K562 (cell line): ENCODE data around the gene CD248. TPM values are rescaled to one million over a fixed set of nuclear protein-coding genes. Genes with fewer than 3 reads are reported as not detected.

Experiments
- ESRRB ChIP-seq: fragments of 250-450 bp; sonication (Bioruptor Pico); IDR thresholded peaks from 2 replicates; pipeline ENCODE4 v1.5.0; 2020; ENCODE audit warnings: mild to moderate bottlenecking, moderate library complexity, borderline replicate concordance
- HMG20A ChIP-seq: fragments of 450-650 bp; formaldehyde crosslinking; conservative IDR thresholded peaks from 2 replicates; pipeline ENCODE4 v1.4.0; 2020; ENCODE audit warnings: mild to moderate bottlenecking, mixed read lengths
- LCOR ChIP-seq: sonication (generic); formaldehyde crosslinking; IDR thresholded peaks from 2 replicates; pipeline ENCODE4 v1.8.0; 2022; ENCODE audit warnings: mild to moderate bottlenecking, missing genetic modification reagents
- NR3C1 ChIP-seq: sonication (generic); formaldehyde crosslinking; IDR thresholded peaks from 2 replicates; pipeline ENCODE4 v1.8.1; 2022; ENCODE audit warnings: missing genetic modification reagents
- PCBP1 ChIP-seq: fragments of 200-400 bp; formaldehyde crosslinking; IDR thresholded peaks from 2 replicates; pipeline ENCODE4 v1.6.1; 2018; ENCODE audit warnings: mild to moderate bottlenecking, low read depth, low read length; ENCODE audit not compliant: poor library complexity, severe bottlenecking
- PTRF ChIP-seq: fragments of 450-650 bp; IDR thresholded peaks from 2 replicates; pipeline ENCODE4 v1.6.1; 2016; ENCODE audit warnings: mild to moderate bottlenecking, missing genetic modification characterization, missing compliant biosample characterization
- RFX1 ChIP-seq: fragments of 450-650 bp; IDR thresholded peaks from 2 replicates; pipeline ENCODE4 v1.6.1; 2016; ENCODE audit warnings: mild to moderate bottlenecking, moderate library complexity
- SETDB1 ChIP-seq: IDR thresholded peaks from one replicate; pipeline ENCODE4 v1.6.1; 2012; ENCODE audit warnings: low read length, control low read depth, inconsistent platforms
- SPI1 ChIP-seq: IDR thresholded peaks from 2 replicates; pipeline ENCODE4 v1.6.1; 2011; ENCODE audit warnings: low read depth, low read length, control low read depth, borderline replicate concordance
- SRSF1 ChIP-seq: fragments of 200-400 bp; formaldehyde crosslinking; IDR thresholded peaks from 2 replicates; pipeline ENCODE4 v1.6.1; 2017; ENCODE audit warnings: mild to moderate bottlenecking, low read depth, low read length, moderate library complexity
- SRSF7 ChIP-seq: fragments of 200-400 bp; formaldehyde crosslinking; optimal IDR thresholded peaks from 2 replicates; pipeline ENCODE3; 2017; ENCODE audit warnings: mild to moderate bottlenecking, low read depth, low read length
- ZFPM2 ChIP-seq: fragments of 250-450 bp; sonication (Bioruptor Pico); IDR thresholded peaks from 2 replicates; pipeline ENCODE4 v1.5.1; 2022; ENCODE audit warnings: mild to moderate bottlenecking
- ZNF165 ChIP-seq: fragments of 250-450 bp; sonication (Bioruptor Pico); IDR thresholded peaks from 2 replicates; pipeline ENCODE4 v1.4.0; 2020; ENCODE audit warnings: borderline replicate concordance
- ZNF212 ChIP-seq: fragments of 450-650 bp; formaldehyde crosslinking; IDR thresholded peaks from 2 replicates; pipeline ENCODE4 v1.4.0; 2020; ENCODE audit warnings: mild to moderate bottlenecking
- ZNF551 ChIP-seq: fragments of 250-450 bp; sonication (Bioruptor Pico); IDR thresholded peaks from 2 replicates; pipeline ENCODE4 v1.5.0; 2021; ENCODE audit warnings: mild to moderate bottlenecking, moderate library complexity
- ZNF785 ChIP-seq: fragments of 250-450 bp; sonication (Bioruptor Pico); IDR thresholded peaks from 2 replicates; pipeline ENCODE4 v1.4.0; 2020; ENCODE audit warnings: mild to moderate bottlenecking
- polyA plus RNA-seq, 8 experiments: library from polyadenylated mRNA; depleted of rRNA in 4 of 8; stranded (reverse) in 5 of 8; unstranded in 3 of 8; fragments of >200 nt; fragmentation: Nextera tagmentation in 2 of 8; fragmentation: Illumina TruSeq in 1 of 8; extraction: Ambion mirVana in 2 of 8; extraction: Trizol in 1 of 8; gene quantifications; 2 replicates each; pipeline versions ENCODE4 v1.2.1 to v1.2.3, GENCODE V29; 2011 to 2014; ENCODE audit warnings: inconsistent platforms in 1 of 8, missing spikeins in 1 of 8
- total RNA-seq, 7 experiments: library from RNA; depleted of rRNA in 6 of 7; stranded (reverse); fragments of >200 nt in 6 of 7; fragmentation: Illumina TruSeq in 2 of 7; extraction: Trizol in 2 of 7; gene quantifications; 2 replicates each; pipeline versions ENCODE4 v1.2.1 to v1.2.3, GENCODE V29; 2011 to 2021; ENCODE audit warnings: low replicate concordance in 1 of 7
- TF ChIP-seq, protein P1 (sequence below): fragments of 450-650 bp; IDR thresholded peaks from 2 replicates; pipeline ENCODE4 v1.6.1; 2016; ENCODE audit warnings: mild to moderate bottlenecking, moderate library complexity
- TF ChIP-seq, protein P2 (sequence below): sonication (generic); formaldehyde crosslinking; IDR thresholded peaks from 2 replicates; pipeline ENCODE4 v1.8.0; 2022; ENCODE audit warnings: mild to moderate bottlenecking, missing genetic modification reagents

The CD248 gene
- total and polyA plus RNA-seq, 9 of the 15 experiments (the other 6 are each of a cell fraction or from before 2014, with no cell fraction given), result 0.09 TPM; not detected in 8

DNA sequence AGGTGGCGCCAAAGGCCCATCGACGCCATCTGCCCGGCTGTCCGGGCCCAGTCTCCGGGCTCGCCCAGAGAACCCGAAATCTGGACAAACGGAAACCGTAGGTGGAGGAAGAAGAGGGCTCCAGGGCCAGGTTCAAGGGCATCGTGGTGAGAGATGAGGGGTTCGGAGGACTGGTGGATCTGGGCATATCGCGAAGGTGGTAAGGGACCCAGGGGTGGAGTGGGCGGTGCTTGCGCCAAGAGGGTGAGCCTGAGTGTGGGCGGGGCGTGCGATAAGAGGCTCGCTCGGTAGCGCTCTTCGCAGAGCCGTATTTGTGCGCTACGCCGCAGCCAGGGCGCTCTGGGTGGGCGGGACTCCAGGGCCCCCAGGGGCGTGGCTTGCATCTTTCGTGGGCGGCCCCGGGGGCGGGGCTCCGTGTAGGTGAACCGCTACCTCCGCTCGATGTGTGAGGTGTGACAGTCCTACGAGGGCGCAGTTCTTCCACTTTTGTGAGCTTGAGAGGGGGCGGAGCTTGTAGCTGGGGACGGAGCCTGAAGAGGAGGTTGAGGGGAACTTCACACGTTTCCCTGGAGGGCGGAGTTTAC, 4.8 kb downstream of the CD248 start (continued):
- no peak for TF ChIP-seq HMG20A (CRISPR knock-in tag)
- TF ChIP-seq SRSF1, result no peak
- no peak for TF ChIP-seq ZNF785 (CRISPR knock-in tag)
- TF ChIP-seq, protein P1, sequence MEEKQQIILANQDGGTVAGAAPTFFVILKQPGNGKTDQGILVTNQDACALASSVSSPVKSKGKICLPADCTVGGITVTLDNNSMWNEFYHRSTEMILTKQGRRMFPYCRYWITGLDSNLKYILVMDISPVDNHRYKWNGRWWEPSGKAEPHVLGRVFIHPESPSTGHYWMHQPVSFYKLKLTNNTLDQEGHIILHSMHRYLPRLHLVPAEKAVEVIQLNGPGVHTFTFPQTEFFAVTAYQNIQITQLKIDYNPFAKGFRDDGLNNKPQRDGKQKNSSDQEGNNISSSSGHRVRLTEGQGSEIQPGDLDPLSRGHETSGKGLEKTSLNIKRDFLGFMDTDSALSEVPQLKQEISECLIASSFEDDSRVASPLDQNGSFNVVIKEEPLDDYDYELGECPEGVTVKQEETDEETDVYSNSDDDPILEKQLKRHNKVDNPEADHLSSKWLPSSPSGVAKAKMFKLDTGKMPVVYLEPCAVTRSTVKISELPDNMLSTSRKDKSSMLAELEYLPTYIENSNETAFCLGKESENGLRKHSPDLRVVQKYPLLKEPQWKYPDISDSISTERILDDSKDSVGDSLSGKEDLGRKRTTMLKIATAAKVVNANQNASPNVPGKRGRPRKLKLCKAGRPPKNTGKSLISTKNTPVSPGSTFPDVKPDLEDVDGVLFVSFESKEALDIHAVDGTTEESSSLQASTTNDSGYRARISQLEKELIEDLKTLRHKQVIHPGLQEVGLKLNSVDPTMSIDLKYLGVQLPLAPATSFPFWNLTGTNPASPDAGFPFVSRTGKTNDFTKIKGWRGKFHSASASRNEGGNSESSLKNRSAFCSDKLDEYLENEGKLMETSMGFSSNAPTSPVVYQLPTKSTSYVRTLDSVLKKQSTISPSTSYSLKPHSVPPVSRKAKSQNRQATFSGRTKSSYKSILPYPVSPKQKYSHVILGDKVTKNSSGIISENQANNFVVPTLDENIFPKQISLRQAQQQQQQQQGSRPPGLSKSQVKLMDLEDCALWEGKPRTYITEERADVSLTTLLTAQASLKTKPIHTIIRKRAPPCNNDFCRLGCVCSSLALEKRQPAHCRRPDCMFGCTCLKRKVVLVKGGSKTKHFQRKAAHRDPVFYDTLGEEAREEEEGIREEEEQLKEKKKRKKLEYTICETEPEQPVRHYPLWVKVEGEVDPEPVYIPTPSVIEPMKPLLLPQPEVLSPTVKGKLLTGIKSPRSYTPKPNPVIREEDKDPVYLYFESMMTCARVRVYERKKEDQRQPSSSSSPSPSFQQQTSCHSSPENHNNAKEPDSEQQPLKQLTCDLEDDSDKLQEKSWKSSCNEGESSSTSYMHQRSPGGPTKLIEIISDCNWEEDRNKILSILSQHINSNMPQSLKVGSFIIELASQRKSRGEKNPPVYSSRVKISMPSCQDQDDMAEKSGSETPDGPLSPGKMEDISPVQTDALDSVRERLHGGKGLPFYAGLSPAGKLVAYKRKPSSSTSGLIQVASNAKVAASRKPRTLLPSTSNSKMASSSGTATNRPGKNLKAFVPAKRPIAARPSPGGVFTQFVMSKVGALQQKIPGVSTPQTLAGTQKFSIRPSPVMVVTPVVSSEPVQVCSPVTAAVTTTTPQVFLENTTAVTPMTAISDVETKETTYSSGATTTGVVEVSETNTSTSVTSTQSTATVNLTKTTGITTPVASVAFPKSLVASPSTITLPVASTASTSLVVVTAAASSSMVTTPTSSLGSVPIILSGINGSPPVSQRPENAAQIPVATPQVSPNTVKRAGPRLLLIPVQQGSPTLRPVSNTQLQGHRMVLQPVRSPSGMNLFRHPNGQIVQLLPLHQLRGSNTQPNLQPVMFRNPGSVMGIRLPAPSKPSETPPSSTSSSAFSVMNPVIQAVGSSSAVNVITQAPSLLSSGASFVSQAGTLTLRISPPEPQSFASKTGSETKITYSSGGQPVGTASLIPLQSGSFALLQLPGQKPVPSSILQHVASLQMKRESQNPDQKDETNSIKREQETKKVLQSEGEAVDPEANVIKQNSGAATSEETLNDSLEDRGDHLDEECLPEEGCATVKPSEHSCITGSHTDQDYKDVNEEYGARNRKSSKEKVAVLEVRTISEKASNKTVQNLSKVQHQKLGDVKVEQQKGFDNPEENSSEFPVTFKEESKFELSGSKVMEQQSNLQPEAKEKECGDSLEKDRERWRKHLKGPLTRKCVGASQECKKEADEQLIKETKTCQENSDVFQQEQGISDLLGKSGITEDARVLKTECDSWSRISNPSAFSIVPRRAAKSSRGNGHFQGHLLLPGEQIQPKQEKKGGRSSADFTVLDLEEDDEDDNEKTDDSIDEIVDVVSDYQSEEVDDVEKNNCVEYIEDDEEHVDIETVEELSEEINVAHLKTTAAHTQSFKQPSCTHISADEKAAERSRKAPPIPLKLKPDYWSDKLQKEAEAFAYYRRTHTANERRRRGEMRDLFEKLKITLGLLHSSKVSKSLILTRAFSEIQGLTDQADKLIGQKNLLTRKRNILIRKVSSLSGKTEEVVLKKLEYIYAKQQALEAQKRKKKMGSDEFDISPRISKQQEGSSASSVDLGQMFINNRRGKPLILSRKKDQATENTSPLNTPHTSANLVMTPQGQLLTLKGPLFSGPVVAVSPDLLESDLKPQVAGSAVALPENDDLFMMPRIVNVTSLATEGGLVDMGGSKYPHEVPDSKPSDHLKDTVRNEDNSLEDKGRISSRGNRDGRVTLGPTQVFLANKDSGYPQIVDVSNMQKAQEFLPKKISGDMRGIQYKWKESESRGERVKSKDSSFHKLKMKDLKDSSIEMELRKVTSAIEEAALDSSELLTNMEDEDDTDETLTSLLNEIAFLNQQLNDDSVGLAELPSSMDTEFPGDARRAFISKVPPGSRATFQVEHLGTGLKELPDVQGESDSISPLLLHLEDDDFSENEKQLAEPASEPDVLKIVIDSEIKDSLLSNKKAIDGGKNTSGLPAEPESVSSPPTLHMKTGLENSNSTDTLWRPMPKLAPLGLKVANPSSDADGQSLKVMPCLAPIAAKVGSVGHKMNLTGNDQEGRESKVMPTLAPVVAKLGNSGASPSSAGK, result no peak; the same call in 1 of the 2 replicates
- no peak for TF ChIP-seq PTRF (tag)
- no peak for TF ChIP-seq RFX1
- TF ChIP-seq PCBP1, result no peak
- TF ChIP-seq ZNF165, result no peak
- TF ChIP-seq SPI1, result no peak
- TF ChIP-seq ESRRB (CRISPR knock-in tag), result no peak
- no peak for TF ChIP-seq SETDB1
- TF ChIP-seq ZNF551 (CRISPR knock-in tag), result no peak
- TF ChIP-seq NR3C1 (CRISPR knock-in tag), result no peak
- TF ChIP-seq, protein P2, sequence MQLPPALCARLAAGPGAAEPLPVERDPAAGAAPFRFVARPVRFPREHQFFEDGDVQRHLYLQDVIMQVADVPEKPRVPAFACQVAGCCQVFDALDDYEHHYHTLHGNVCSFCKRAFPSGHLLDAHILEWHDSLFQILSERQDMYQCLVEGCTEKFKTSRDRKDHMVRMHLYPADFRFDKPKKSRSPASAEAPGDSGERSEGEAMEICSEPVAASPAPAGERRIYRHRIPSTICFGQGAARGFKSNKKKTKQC (CRISPR knock-in tag), result 0 out of 2 replicates have a peak, but pooled peaks have one; percentile 58
- TF ChIP-seq ZFPM2 (CRISPR knock-in tag), result no peak
- TF ChIP-seq SRSF7, result no peak
- peak; percentile 79 for TF ChIP-seq LCOR (CRISPR knock-in tag)
- no peak for TF ChIP-seq ZNF212
